GM23248 (cell line): ENCODE data around the gene SLC13A2.

ENCODE experiments used
- EZH2 ChIP-seq: fragments of 200-600 bp; sonication (generic); IDR thresholded peaks from 2 replicates; pipeline ENCODE4 v1.6.1; 2018; ENCODE audit warnings: antibody characterized with exemption, mild to moderate bottlenecking; ENCODE audit not compliant: insufficient read depth, poor library complexity, severe bottlenecking
- EZH2phosphoT487 ChIP-seq: fragments of 200-600 bp; sonication (generic); IDR thresholded peaks from 2 replicates; pipeline ENCODE4 v1.6.1; 2018; ENCODE audit warnings: antibody characterized with exemption, moderate library complexity, mild to moderate bottlenecking, low read depth; ENCODE audit not compliant: insufficient read depth

- TF ChIP-seq EZH2phosphoT487 (no peak), EZH2 (no peak)
Measured at GRCh38 chr17:28449859-28450258, 23.6 kb upstream of the SLC13A2 start.
